Kasumi-1 (cell line): ENCODE measurements around the gene PIK3R2.
"Not testable (repeated sequence)": the region's sequence is repeated elsewhere in the genome, so short reads cannot be mapped to it uniquely, and the experiment has no call there.

Source experiments
- DNase-seq, 2 experiments: peaks; one replicate each; lab custom pipeline; 2025; lab: John Stamatoyannopoulos, UW

PIK3R2 gene

GRCh38 chr19:18155095-18156087 lies 2.4 kb downstream of the PIK3R2 start:
- DNase-seq: no peak

DNA sequence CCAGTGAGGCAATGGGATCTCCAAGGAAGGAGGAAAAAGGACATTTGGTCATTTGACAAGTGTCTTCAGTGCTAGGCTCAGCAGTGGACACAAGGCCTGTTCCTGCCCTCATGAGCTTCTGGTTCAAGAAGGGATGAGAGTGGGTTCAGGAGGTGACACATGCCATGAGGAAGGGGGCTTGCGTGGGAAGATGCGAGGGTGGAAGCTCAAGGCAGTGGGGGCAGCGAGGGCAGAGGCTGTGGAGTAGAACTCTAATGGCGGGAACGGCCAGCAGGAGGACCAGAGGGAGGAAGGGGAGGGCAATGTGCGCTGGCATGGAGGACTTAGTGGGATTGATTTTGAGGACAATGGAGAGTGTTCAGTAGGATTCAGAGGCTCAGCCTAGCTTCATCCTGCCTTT lies 3.3 kb downstream of the PIK3R2 start:
- no peak for DNase-seq

GRCh38 chr19:18156841-18157464 lies 4.0 kb downstream of the PIK3R2 start:
- peak; percentile 29 to 45 for DNase-seq

DNA sequence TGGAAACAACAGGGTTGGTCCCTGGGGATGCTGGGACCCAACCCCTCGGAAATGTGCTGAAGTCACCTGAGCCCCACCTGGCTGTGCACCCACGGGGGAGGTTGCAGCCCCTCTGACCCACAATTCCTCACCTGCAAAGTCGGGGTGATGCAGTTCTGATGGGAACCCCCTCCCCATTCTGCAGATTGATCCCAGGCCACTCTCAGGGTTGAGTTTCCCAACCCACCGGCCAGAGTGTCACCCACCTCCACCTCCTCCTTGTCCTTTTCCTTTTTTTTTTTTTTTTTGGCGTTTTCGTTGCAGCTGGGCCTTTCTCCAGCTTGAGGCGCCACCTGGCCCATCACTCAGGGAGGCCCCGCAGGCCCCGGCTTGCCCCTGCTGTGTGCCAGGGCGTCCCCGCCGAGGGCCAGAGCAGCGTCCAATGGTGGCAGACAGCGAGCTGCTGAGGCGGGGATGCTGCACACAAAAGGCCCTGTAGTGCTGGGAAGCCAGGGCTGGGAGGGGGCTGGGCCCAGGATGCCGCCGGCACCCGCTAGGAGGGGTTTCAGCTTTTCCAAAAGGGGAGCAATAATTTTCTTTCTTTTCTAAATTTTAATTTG lies 4.6 kb downstream of the PIK3R2 start:
- DNase-seq: no peak

GRCh38 chr19:18158467-18158866 lies 5.5 kb downstream of the PIK3R2 start:
- no peak for DNase-seq

DNA sequence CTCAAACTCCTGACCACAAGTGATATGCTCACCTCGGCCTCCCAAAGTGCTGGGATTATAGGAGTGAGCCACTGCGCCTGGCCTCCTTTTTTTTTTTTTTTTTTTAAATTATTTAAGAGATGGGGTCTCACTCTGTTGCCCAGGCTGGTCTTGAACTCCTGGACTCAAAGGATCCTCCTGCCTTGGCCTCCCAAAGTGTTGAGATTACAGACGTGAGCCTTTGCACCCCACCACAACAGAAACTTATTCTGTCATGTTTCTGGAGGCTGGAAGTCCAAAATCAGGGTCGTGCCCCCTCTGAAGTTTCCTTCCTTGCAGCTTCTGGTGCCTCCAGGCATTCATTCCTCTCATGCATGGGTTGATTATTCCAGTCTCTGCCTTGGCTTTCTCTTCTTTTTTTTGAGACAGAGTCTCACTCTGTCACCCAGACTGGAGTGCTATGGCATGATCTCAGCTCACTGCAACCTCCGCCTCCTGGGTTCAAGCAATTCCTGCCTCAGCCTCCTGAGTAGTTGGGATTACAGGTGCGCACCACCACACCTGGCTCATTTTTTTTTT lies 6.2 kb downstream of the PIK3R2 start:
- DNase-seq: not testable (repeated sequence)

GRCh38 chr19:18159810-18160209 lies 6.8 kb downstream of the PIK3R2 start:
- no peak for DNase-seq

- no peak for DNase-seq
These were observed 7.6 kb downstream of the PIK3R2 start for GRCh38 chr19:18160493-18160970.

DNA sequence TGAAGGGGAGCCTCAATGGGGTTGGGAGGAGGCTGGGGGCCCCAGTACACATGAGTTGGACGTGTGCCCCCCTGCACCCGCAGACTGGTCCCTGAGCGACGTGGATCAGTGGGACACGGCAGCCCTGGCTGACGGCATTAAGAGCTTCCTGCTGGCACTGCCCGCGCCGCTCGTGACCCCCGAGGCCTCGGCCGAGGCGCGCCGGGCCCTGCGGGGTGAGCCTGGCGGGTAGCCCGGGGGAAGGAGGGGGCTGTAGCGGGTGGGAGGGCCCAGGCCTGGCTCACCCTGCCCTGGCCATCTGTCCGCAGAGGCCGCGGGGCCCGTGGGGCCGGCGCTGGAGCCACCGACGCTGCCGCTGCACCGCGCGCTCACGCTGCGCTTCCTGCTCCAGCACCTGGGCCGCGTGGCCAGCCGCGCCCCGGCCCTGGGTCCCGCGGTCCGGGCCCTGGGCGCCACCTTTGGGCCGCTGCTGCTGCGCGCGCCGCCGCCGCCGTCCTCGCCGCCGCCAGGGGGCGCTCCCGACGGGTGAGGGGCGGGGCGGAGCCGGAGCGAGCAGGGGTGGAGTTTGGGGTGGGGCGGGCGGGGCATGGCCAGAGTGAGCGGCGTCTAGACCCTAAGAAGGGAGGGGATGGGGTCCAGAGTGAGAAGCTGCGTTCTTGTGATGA lies 8.1 kb downstream of the PIK3R2 start:
- peak; percentile 20 to 21 for DNase-seq

GRCh38 chr19:18161636-18162002 lies 8.7 kb downstream of the PIK3R2 start:
- DNase-seq: no peak

DNA sequence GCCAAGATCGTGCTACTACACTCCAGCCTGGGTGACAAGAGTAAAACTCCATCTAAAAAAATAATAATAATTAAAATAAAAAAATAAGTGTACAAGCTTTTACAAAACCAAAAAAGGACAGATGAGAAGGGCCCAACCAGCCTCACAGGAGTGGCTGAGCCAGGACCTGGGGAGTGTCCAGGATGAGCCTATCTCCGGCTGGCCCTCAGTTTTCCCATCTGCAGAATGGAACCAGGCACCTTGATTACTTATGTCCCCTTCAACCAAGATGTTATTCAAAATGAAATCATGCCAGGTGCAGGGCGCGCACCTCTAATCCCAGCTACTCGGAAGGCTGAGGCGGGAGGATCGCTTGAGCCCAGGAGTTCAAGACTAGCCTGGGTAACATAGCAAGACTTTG lies 11.1 kb downstream of the PIK3R2 start:
- no peak for DNase-seq

- DNase-seq: no peak
These were observed 13.0 kb downstream of the PIK3R2 start for GRCh38 chr19:18165794-18166544.

DNA sequence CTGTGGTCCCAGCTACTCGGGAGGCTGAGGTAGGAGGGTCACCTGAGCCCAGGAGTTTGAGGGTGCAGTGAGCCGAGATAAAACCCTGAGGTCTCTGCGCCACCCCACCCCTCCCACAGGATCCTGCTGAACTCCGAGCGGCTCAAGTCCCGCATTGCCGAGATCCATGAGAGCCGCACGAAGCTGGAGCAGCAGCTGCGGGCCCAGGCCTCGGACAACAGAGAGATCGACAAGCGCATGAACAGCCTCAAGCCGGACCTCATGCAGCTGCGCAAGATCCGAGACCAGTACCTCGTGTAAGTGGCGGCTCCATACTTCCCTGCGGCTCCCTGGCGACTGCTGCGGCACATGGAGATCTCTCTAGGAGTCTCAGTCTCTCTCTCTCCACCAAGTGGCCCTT lies 14.0 kb downstream of the PIK3R2 start:
- DNase-seq: no peak

DNA sequence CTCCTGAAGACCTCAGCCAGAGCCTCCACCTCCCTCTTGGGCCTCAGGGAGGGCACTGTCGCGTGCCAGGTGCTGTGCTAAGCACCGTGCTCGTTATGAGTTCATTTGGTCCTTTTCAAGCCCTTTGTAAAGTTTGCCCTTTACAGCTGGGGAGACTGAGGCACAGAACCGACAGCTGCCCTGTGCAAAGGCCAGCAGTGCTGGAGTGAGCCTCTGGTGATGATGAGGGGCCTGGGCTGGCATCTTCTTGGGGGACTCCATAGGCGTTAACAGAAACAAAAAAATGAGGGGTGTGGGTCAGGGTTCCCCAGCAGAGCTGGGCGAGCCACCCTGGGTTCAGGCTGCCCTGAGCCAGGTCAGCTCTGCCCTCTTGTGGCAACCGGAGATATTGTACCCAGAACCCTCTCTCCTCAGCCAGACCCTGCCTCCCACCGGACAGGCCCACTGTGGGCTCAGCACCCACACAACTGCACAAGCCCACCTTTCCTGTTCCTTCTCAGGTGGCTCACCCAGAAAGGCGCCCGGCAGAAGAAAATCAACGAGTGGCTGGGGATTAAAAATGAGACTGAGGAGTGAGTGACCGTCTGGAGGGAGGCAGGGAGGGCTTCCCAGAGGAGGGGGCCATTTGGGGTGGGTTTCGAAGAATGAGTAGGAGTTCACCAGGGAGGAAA lies 15.1 kb downstream of the PIK3R2 start:
- DNase-seq: peak; percentile 49 to 56

DNA sequence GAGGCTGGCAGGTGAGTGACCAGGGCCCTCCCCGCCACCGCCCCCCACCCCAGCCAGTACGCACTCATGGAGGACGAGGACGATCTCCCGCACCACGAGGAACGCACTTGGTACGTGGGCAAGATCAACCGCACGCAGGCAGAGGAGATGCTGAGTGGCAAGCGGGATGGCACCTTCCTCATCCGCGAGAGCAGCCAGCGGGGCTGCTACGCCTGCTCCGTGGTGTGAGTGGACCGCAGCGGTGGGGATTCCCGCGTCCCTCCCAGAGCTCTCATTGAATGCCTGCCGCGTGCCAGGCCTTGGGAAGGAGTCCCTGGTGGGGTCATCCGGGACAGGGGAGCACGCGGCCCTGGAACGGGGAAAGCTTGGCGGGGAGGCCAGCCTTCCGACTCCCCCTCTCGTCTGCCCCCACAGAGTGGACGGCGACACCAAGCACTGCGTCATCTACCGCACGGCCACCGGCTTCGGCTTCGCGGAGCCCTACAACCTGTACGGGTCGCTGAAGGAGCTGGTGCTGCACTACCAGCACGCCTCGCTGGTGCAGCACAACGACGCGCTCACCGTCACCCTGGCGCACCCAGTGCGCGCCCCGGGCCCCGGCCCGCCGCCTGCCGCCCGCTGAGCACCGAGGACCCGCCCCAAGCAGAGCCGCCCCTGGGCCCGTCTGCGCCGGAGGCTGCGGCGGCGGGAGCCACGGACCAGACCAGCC lies 15.9 kb downstream of the PIK3R2 start:
- DNase-seq: no peak

- DNase-seq: no peak
These were observed 17.8 kb downstream of the PIK3R2 start for GRCh38 chr19:18170714-18171255.

DNA sequence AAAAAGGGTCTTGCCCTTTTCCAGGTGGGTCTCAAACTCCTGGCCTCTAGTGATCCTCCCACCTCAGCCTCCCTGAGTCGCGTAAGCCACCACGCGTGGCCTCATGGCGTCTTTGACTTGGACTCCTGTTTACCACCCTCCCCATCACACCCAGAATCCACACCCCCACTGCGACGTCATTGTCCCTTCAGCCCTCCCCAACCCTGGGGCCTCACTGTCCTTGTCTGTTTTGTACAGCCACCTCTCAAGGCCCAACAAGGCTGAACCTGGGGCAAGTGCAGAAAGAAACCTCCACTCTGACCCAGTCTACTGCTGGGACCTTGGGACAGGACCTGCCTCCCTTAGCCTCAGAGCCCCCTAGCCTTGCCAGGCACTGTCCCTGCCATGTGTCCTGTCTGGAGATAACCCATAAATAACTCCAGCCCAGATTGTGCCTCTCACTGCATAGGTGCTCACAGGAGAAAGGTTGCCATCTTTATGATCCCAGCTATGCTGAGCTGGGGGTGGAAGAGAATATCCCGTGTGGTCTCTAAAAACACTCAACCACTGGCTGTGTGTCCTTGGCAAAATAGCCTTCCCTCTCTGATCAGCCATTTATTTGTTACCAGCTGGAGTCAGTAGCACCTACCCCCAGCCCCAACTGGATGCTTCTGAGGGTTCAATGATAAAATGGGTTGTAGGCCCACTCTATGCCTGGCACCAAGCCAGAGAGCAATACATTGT lies 18.8 kb downstream of the PIK3R2 start:
- no peak for DNase-seq

GRCh38 chr19:18172331-18173053 lies 19.5 kb downstream of the PIK3R2 start:
- no peak for DNase-seq
